Heart left ventricle (tissue), 13 donors: ENCODE measurements around the gene PRKN.

Experiments
- CTCF ChIP-seq, 12 donors: fragments of 200-600 bp; sonication (generic) in 4 of 12; IDR thresholded peaks; one replicate each; pipeline versions ENCODE4 v1.5.0 to v1.8.0; 2018 to 2022; ENCODE audit warnings: antibody characterized with exemption in 12 of 12, mild to moderate bottlenecking in 5 of 12
- POLR2A ChIP-seq, 2 donors: fragments of 450-650 bp; IDR thresholded peaks; one replicate each; pipeline ENCODE4 v1.6.1; 2017; ENCODE audit warnings: antibody characterized with exemption in 2 of 2, mild to moderate bottlenecking in 2 of 2, moderate library complexity in 2 of 2
- donor health status: ischemic (EF 13 %, LVEDD 7.1; RV severe dilation, severe dysfunction).
- donor health status: DM: no; HTN: yes; CAD: no.
- donor health status: DM: no; HTN: no; CAD: no.
- donor health status: ischemic (EF 25% LVEDD 6.9; RV normal size, moderate dysfunction).
- donor health status: ischemic (EF 25% LVEDD 5.7; RV mildly dilated, moderate dysfunction).
- donor health status: ischemic (EF 35%, LVEDD 5.7; RV mildly dilated, moderate dysfunction).
- donor health status: nonischemic (EF 11% LVEDD 7.7; RV severe dilation, severe dysfunction).
- donor health status: DM: yes; HTN: yes; CAD: no.
- donor health status: PGD.
- donor health status: ischemic (EF 29% LVEDD 5.4; RV normal size, mild dysfunction).
- donor health status: nonischemic (EF 23%, LVEDD 6.1; RV moderate dilation, normal function).

GRCh38 chr6:162157167-162157870 is 570.2 kb downstream of the PRKN start:
- TF ChIP-seq POLR2A (IDR thresholded peaks at IDR 0.05) = no peak
- TF ChIP-seq CTCF (IDR thresholded peaks at IDR 0.05) = no peak
